ENCODE data around the gene GPR142. TPM values are rescaled to one million over a fixed set of nuclear protein-coding genes. Genes with fewer than 3 reads are reported as not detected.
A peak's percentile ranks its signal among the peaks of the same experiment; 100 is the strongest.

The GPR142 gene
- total and polyA plus RNA-seq, 4 donors = 0.22 to 0.86 (median 0.51) TPM

GRCh38 chr17:74379495-74380085 is 12.3 kb downstream of the GPR142 start:
- 20% methylated on average over 14 of the region's 20 CpGs for whole genome bisulfite sequencing (ENCODE audit: insufficient coverage)
- H3K4me1 ChIP-seq (ENCODE audit: control insufficient read depth, insufficient read depth, low read length) = peaks cover 20% of the 10 kb centered on the region
- DNase-seq (ENCODE audit: low read depth in 4 of 6, low spot score in 6 of 6) = peak; percentile 57 to 95 (median 80)
- H3K36me3 ChIP-seq (ENCODE audit: control insufficient read depth, insufficient read depth, low read length) = no peaks in the 10 kb centered on the region
- H3K9me3 ChIP-seq (ENCODE audit: control insufficient read depth, insufficient read depth, low read length) = no peaks in the 10 kb centered on the region
- peak overlapping the region; percentile 8 for H3K27ac ChIP-seq (ENCODE audit: low read depth, low read length)
- H3K4me3 ChIP-seq (ENCODE audit: low read depth, low read length) = no peak overlapping the region
- no peaks in the 10 kb centered on the region for H3K27me3 ChIP-seq (ENCODE audit: control insufficient read depth, insufficient read depth, low read length)

DNA sequence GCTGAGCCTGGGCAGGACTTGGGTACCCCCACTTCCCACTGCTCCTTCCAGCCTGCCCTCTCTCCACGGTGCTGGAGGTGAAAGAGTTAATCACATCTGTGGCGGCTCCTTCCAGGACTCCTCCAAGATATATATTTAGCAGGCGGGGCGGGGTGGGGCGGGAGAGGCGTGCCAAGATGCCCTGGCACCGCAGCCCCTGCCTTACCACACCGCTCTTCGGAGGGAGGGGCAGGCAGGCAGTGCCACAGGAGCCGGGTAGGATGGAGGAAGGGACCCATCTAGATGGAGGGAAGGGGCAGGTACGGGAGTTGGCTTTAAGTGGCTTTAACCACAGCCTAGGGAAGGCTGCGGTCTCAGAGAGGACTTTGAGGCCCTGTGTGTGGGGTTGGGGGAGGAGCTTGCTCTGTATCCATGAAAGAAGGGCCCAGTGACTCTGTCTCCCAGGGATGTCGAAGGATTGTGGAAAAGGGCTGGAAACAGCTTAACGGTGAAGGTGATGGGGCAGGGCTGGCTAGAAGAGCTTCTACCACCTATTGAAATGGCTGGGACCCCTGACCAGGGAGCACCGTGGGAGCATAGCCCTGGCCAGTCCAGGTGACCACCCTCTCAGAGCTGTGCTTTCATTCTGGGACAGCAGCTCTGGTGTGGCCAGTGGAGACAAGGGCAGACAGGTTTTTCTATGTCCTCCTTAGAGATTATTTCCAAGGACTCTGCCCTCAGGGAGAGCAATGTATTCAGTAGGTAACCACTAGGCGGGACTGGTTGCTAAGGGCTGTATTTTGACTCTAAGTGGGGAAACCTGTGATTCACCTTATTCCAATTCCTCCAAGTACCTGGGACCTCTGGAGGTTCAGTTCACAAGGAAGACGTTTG is 13.0 kb downstream of the GPR142 start:
- Histone ChIP-seq H3K4me1 (ENCODE audit: control insufficient read depth, insufficient read depth, low read length) (peaks cover 18% of the 10 kb centered on the region), H3K27ac (ENCODE audit: low read depth, low read length) (no peak overlapping the region), H3K9me3 (ENCODE audit: control insufficient read depth, insufficient read depth, low read length) (no peaks in the 10 kb centered on the region), H3K4me3 (ENCODE audit: low read depth, low read length) (no peak overlapping the region), H3K27me3 (ENCODE audit: control insufficient read depth, insufficient read depth, low read length) (no peaks in the 10 kb centered on the region), H3K36me3 (ENCODE audit: control insufficient read depth, insufficient read depth, low read length) (no peaks in the 10 kb centered on the region)
- peak in 1 of 6 donors; percentile 39 for DNase-seq (ENCODE audit: low read depth in 4 of 6, low spot score in 6 of 6)
- WGBS (ENCODE audit: insufficient coverage) = 44% methylated on average over 6 of the region's 17 CpGs

DNA sequence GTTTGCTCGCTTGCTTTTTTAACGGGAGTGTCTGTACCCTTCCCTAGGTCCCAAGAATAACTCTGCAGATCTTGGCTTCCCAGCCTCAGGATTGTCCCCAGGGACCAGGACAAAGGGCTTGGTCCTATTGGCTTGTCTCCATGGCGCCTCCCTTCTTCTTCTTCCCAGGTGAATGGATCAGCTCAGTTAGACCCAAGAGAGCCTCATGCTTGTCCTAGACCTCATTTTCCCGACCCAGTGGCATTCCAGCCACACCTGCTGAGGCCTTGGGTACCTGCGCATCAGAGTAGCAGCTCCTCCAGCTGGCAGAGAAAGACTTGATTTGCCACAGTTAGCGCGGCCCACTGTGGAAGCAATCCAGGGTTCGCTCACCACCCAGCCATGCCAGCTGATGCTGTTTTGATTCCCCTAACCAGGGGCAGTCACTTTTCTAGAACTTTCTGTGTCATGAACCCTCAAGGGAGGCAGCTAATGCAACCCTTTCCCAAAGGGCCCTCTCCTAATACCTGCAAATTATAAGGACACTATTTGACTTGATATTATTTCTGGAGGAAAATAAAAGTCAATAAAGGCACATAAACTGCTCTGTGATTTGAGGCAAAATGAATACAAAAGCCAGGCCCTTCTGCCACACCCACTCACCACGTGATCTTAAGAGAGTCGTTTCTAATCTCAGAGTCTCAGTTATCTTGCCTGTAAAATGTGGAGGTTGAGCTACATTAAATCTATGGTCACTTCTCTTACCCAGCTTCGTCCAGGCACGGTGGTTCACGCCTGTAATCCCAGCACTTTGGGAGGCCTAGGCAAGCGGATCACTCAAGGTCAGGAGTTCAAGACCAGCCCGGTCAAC is 13.9 kb downstream of the GPR142 start:
- Histone ChIP-seq H3K36me3 (ENCODE audit: control insufficient read depth, insufficient read depth, low read length) (no peaks in the 10 kb centered on the region), H3K9me3 (ENCODE audit: control insufficient read depth, insufficient read depth, low read length) (no peaks in the 10 kb centered on the region), H3K27ac (ENCODE audit: low read depth, low read length) (no peak overlapping the region), H3K4me3 (ENCODE audit: low read depth, low read length) (no peak overlapping the region), H3K4me1 (ENCODE audit: control insufficient read depth, insufficient read depth, low read length) (peaks cover 18% of the 10 kb centered on the region), H3K27me3 (ENCODE audit: control insufficient read depth, insufficient read depth, low read length) (no peaks in the 10 kb centered on the region)
- WGBS (ENCODE audit: insufficient coverage) = 89% methylated on average over 11 of the region's 15 CpGs
- DNase-seq (ENCODE audit: low read depth in 4 of 6, low spot score in 6 of 6) = no peak

DNA sequence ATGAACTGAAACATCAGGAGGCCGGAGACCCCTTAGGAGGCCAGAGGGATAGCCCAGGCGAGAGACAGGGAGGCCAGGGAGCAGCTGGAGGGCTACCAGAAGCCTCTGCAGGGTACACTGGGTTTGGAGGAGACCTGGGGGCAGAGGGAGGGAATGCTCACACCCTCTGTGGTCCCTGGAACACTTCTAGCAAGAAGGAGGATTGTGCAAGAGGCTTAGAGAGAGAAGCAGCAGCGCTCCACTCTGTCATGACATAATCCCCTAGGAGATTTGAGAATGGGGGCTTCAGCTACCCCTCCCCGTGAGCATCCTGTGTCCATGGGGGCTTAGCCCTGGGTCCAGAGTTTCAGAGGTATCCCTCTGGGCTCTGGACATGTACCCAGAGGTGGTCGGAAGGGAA is 15.8 kb downstream of the GPR142 start:
- 96% methylated on average over 3 of the region's 5 CpGs for WGBS (ENCODE audit: insufficient coverage)
- H3K4me3 ChIP-seq (ENCODE audit: low read depth, low read length) = no peak overlapping the region

DNA sequence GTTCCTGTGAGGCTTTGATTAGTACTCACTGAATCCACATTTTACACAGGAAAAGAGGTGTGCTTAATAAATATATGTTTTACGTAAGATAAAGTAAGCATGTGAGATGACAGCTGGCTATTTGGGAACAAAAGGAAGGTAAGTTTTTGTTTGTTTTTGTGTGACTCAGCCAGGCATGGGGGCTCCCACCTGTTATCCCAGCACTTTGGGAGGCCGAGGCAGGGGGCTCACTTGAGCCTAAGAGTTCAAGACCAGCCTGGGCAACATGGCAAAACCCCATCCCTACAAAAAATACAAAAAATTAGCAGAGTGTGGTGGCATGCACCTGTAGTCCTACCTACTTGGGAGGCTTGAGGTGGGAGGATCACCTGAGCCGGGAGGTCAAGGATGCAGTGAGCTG is 17.9 kb downstream of the GPR142 start:
- H3K27ac ChIP-seq (ENCODE audit: low read depth, low read length) = no peak overlapping the region
- no peak overlapping the region for H3K4me3 ChIP-seq (ENCODE audit: low read depth, low read length)
- DNase-seq (ENCODE audit: low read depth in 4 of 6, low spot score in 6 of 6) = no peak
- no peaks in the 10 kb centered on the region for H3K27me3 ChIP-seq (ENCODE audit: control insufficient read depth, insufficient read depth, low read length)
- no peaks in the 10 kb centered on the region for H3K36me3 ChIP-seq (ENCODE audit: control insufficient read depth, insufficient read depth, low read length)
- H3K9me3 ChIP-seq (ENCODE audit: control insufficient read depth, insufficient read depth, low read length) = no peaks in the 10 kb centered on the region
- 96% methylated on average over 3 of the region's 3 CpGs for WGBS (ENCODE audit: insufficient coverage)
- H3K4me1 ChIP-seq (ENCODE audit: control insufficient read depth, insufficient read depth, low read length) = peaks cover 4% of the 10 kb centered on the region

More for the DNA sequence above, 15.8 kb downstream of the GPR142 start:
- H3K27ac ChIP-seq (ENCODE audit: low read depth, low read length) = no peak overlapping the region
- peaks cover 18% of the 10 kb centered on the region for H3K4me1 ChIP-seq (ENCODE audit: control insufficient read depth, insufficient read depth, low read length)
- no peaks in the 10 kb centered on the region for H3K9me3 ChIP-seq (ENCODE audit: control insufficient read depth, insufficient read depth, low read length)
- no peaks in the 10 kb centered on the region for H3K36me3 ChIP-seq (ENCODE audit: control insufficient read depth, insufficient read depth, low read length)
- no peak for DNase-seq (ENCODE audit: low read depth in 4 of 6, low spot score in 6 of 6)
- H3K27me3 ChIP-seq (ENCODE audit: control insufficient read depth, insufficient read depth, low read length) = no peaks in the 10 kb centered on the region

- no peaks in the 10 kb centered on the region for H3K27me3 ChIP-seq (ENCODE audit: control insufficient read depth, insufficient read depth, low read length)
- no peak overlapping the region for H3K27ac ChIP-seq (ENCODE audit: low read depth, low read length)
- no peaks in the 10 kb centered on the region for H3K9me3 ChIP-seq (ENCODE audit: control insufficient read depth, insufficient read depth, low read length)
- 73% methylated on average over 7 of the region's 8 CpGs for WGBS (ENCODE audit: insufficient coverage)
- H3K4me1 ChIP-seq (ENCODE audit: control insufficient read depth, insufficient read depth, low read length) = no peaks in the 10 kb centered on the region
- no peak overlapping the region for H3K4me3 ChIP-seq (ENCODE audit: low read depth, low read length)
- H3K36me3 ChIP-seq (ENCODE audit: control insufficient read depth, insufficient read depth, low read length) = no peaks in the 10 kb centered on the region
- no peak for DNase-seq (ENCODE audit: low read depth in 4 of 6, low spot score in 6 of 6)
These were observed 19.1 kb downstream of the GPR142 start for GRCh38 chr17:74386386-74386785.

GRCh38 chr17:74387365-74388218 is 20.3 kb downstream of the GPR142 start:
- H3K36me3 ChIP-seq (ENCODE audit: control insufficient read depth, insufficient read depth, low read length) = no peaks in the 10 kb centered on the region
- H3K27me3 ChIP-seq (ENCODE audit: control insufficient read depth, insufficient read depth, low read length) = no peaks in the 10 kb centered on the region
- H3K27ac ChIP-seq (ENCODE audit: low read depth, low read length) = no peak overlapping the region
- no peak for DNase-seq (ENCODE audit: low read depth in 4 of 6, low spot score in 6 of 6)
- no peak overlapping the region for H3K4me3 ChIP-seq (ENCODE audit: low read depth, low read length)
- H3K9me3 ChIP-seq (ENCODE audit: control insufficient read depth, insufficient read depth, low read length) = no peaks in the 10 kb centered on the region
- WGBS (ENCODE audit: insufficient coverage) = 80% methylated on average over 8 of the region's 17 CpGs
- no peaks in the 10 kb centered on the region for H3K4me1 ChIP-seq (ENCODE audit: control insufficient read depth, insufficient read depth, low read length)

DNA sequence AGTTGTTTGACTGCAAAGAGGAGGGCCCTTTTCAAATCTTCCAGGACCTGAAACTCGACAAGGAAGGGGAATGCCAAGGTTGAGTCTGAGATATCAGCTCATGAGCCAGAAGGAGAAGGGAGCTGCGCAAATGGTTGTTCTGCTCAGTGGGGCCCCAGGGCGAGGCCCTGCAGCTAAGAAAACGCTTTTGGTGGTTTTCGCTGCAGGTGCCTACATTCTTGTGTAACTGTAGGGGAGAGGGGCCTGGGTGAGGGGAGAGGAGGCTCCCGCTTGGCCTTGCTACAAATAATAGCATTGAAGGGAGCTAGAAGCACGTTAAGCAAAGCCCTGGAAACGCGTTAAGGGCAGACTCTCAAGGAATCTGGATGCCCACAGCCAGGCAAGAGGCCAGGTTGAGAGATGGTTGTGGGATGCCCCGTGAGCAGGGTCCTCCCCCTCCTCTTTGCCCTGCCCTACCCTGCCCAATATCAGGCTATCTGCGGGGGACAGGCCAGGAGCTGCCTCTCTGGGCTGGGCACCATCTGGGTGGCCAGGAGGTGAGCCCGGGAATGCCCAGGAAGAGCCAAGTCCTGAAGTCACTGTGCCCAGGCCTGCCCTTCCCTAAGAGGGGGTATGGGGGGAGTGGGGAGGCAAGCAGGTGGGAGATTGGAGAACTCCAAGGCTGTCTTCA is 21.9 kb downstream of the GPR142 start:
- H3K9me3 ChIP-seq (ENCODE audit: control insufficient read depth, insufficient read depth, low read length) = no peaks in the 10 kb centered on the region
- no peak overlapping the region for H3K27ac ChIP-seq (ENCODE audit: low read depth, low read length)
- H3K4me3 ChIP-seq (ENCODE audit: low read depth, low read length) = no peak overlapping the region
- no peak for DNase-seq (ENCODE audit: low read depth in 4 of 6, low spot score in 6 of 6)
- no peaks in the 10 kb centered on the region for H3K27me3 ChIP-seq (ENCODE audit: control insufficient read depth, insufficient read depth, low read length)
- WGBS (ENCODE audit: insufficient coverage) = 55% methylated on average over 11 of the region's 12 CpGs
- peaks cover 11% of the 10 kb centered on the region for H3K4me1 ChIP-seq (ENCODE audit: control insufficient read depth, insufficient read depth, low read length)
- H3K36me3 ChIP-seq (ENCODE audit: control insufficient read depth, insufficient read depth, low read length) = no peaks in the 10 kb centered on the region

All from spinal cord (tissue), 10 donors.